PC-3 (cell line): ENCODE results near the gene NFATC2. TPM values are rescaled to one million over a fixed set of nuclear protein-coding genes. Genes with fewer than 3 reads are reported as not detected.

Source experiments
- ATAC-seq: fragments of 200-7000 bp; cut with Tn5 transposase; 2 replicates; pipeline ENCODE4 v1.9.1; 2020; ENCODE audit warnings: mild to moderate bottlenecking, moderate library complexity
- BruUV-seq: library from RNA; stranded (reverse); fragments of 400-500 nt; replicated peaks from 2 replicates; lab custom pipeline; 2021; lab: Mats Ljungman, UMichigan
- CTCF ChIA-PET: fragments of 300-600 bp; sonication (Branson Sonifier 250); formaldehyde crosslinking; loops from one replicate; lab custom pipeline; 2022; ENCODE audit warnings: antibody characterized with exemption; lab: Charles Lee
- POLR2A ChIA-PET: fragments of 300-600 bp; sonication (Branson Sonifier 250); formaldehyde crosslinking; loops from one replicate; lab custom pipeline; 2022; ENCODE audit warnings: antibody characterized with exemption; ENCODE audit not compliant: unreplicated experiment; lab: Charles Lee
- DNase-seq: peaks from one replicate; pipeline ENCODE4 v3.0.0-alpha.2; 2015
- H2AFZ ChIP-seq: fragments of 300-600 bp; sonication (generic); 2 replicates; pipeline ENCODE4 v1.6.0; 2016; ENCODE audit warnings: antibody characterized with exemption, low read length
- H3F3A ChIP-seq: fragments of 300-600 bp; sonication (generic); one replicate; pipeline ENCODE4 v1.6.0; 2017; ENCODE audit warnings: antibody characterized with exemption, low read length, control low read depth, mild to moderate bottlenecking; ENCODE audit not compliant: unreplicated experiment
- H3K27ac ChIP-seq: fragments of 300-600 bp; sonication (generic); 2 replicates; pipeline ENCODE4 v1.5.1; 2016; ENCODE audit warnings: mild to moderate bottlenecking, low read length
- H3K27me3 ChIP-seq: fragments of 300-600 bp; sonication (generic); 2 replicates; pipeline ENCODE4 v1.6.1; 2016; ENCODE audit warnings: low read length, mixed read lengths
- H3K36me3 ChIP-seq: fragments of 300-600 bp; sonication (generic); 2 replicates; pipeline ENCODE4 v1.6.1; 2016; ENCODE audit warnings: low read depth, mixed run types, low read length, mixed read lengths
- H3K4me1 ChIP-seq: fragments of 300-600 bp; sonication (generic); 2 replicates; pipeline ENCODE4 v1.5.1; 2016; ENCODE audit warnings: low read length; ENCODE audit not compliant: insufficient read depth
- H3K4me2 ChIP-seq: fragments of 300-600 bp; sonication (generic); 2 replicates; pipeline ENCODE4 v1.6.0; 2016; ENCODE audit warnings: low read length
- H3K4me3 ChIP-seq: fragments of 300-600 bp; sonication (generic); 2 replicates; pipeline ENCODE4 v1.5.1; 2016; ENCODE audit warnings: mild to moderate bottlenecking, low read length, mixed read lengths
- H3K79me2 ChIP-seq: fragments of 300-600 bp; sonication (generic); 2 replicates; pipeline ENCODE4 v1.6.1; 2017; ENCODE audit warnings: low read length, mixed read lengths
- H3K9ac ChIP-seq: fragments of 300-600 bp; sonication (generic); 2 replicates; pipeline ENCODE4 v1.6.0; 2016; ENCODE audit warnings: mild to moderate bottlenecking, low read length
- H3K9me2 ChIP-seq: fragments of 300-600 bp; sonication (generic); replicated peaks from 2 replicates; pipeline ENCODE4 v1.6.1; 2016; ENCODE audit warnings: mixed run types, low read length, mixed read lengths
- H3K9me3 ChIP-seq: fragments of 300-600 bp; sonication (generic); 2 replicates; pipeline ENCODE4 v1.6.1; 2016; ENCODE audit warnings: low read length, mixed read lengths
- H4K20me1 ChIP-seq: fragments of 300-600 bp; sonication (generic); 2 replicates; pipeline ENCODE4 v1.6.1; 2016; ENCODE audit warnings: low read length, mixed read lengths
- CTCF ChIP-seq: fragments of 300-600 bp; sonication (generic); conservative IDR thresholded peaks from 2 replicates; pipeline ENCODE4 v1.5.1; 2017; ENCODE audit warnings: antibody characterized with exemption, low read depth, mild to moderate bottlenecking, low read length
- EZH2 ChIP-seq: fragments of 300-600 bp; sonication (generic); IDR thresholded peaks from one replicate; pipeline ENCODE4 v1.6.1; 2017; ENCODE audit warnings: antibody characterized with exemption, mild to moderate bottlenecking, low read length; ENCODE audit not compliant: unreplicated experiment
- EZH2phosphoT487 ChIP-seq: fragments of 300-600 bp; sonication (generic); IDR thresholded peaks from 2 replicates; pipeline ENCODE4 v1.6.1; 2018; ENCODE audit warnings: mild to moderate bottlenecking, antibody characterized with exemption, low read length, borderline replicate concordance
- intact Hi-C: fragments of 100-400 bp; cut with micrococcal nuclease; formaldehyde crosslinking; loops from 2 replicates; pipeline ENCODE4 v1.9.0; 2023
- total RNA-seq: library from RNA; depleted of rRNA; stranded (reverse); fragments of >200 nt; gene quantifications from 2 replicates; pipeline ENCODE4 v1.2.3, GENCODE V29; 2014

NFATC2 gene
- total RNA-seq, 1 experiment from 2014 or later = 12.9 TPM

DNA sequence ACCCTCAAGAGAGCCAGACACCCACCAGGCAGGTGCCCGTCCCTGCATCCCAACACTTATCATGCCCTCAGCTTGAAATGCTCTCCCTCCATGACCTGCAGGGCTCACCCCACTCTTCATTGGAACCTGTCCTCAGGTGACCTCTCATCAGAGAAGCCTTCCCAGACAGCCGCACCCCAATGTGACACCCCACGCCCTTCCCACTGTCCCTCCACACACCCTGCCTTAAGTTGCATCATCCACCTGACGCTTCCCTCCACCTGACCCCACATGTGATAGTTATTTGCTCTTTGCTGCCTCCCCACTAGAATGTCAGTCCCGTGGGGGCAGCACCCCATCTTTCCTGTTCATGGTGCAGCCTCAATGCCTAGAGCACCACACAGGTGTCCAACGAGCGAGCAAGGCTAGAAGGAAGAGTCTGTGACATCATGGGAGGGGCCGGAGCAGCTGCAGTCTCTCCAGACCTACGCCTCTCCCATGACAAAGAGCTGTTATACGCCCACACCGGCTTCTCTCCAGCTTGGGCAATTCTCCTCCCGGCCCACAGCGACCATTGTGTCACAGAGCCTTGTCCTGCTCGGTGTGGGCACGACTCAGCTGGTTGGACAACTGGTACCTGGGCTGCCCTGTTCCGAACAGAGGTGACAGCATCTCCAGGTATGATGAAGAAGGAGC, 58.2 kb downstream of the NFATC2 start:
- Histone ChIP-seq H3K27ac (no peak overlapping the region), H3K36me3 (no peaks in the 10 kb centered on the region), H3K79me2 (no peaks in the 10 kb centered on the region), H3F3A (peaks cover 9% of the 10 kb centered on the region), H3K27me3 (no peaks in the 10 kb centered on the region), H3K9ac (no peak overlapping the region), H2AFZ (no peak overlapping the region), H4K20me1 (no peaks in the 10 kb centered on the region), H3K9me2 (no peaks in the 10 kb centered on the region), H3K9me3 (no peaks in the 10 kb centered on the region), H3K4me3 (no peak overlapping the region), H3K4me1 (peaks cover 25% of the 10 kb centered on the region), H3K4me2 (no peak overlapping the region)
- POLR2A ChIA-PET = no interaction called here
- TF ChIP-seq CTCF = no peak
- no peak for TF ChIP-seq EZH2phosphoT487
- TF ChIP-seq EZH2 = no peak
- BruUV-seq = no TSS peak
- DNase-seq = no peak
- CTCF ChIA-PET = no interaction called here
- ATAC-seq = no peak
- intact Hi-C loops = no loop called here

GRCh38 chr20:51482836-51483473, 59.6 kb downstream of the NFATC2 start:
- peaks cover 9% of the 10 kb centered on the region for H3F3A ChIP-seq
- H3K4me1 ChIP-seq = peaks cover 17% of the 10 kb centered on the region
- H3K9me3 ChIP-seq = no peaks in the 10 kb centered on the region
- H3K27me3 ChIP-seq = no peaks in the 10 kb centered on the region
- no peak overlapping the region for H2AFZ ChIP-seq
- POLR2A ChIA-PET = no interaction called here
- no peaks in the 10 kb centered on the region for H3K9me2 ChIP-seq
- no peaks in the 10 kb centered on the region for H3K36me3 ChIP-seq
- no peak overlapping the region for H3K4me2 ChIP-seq
- CTCF ChIA-PET = no interaction called here
- DNase-seq (no peak), ATAC-seq (no peak)
- BruUV-seq = no TSS peak
- no peak overlapping the region for H3K27ac ChIP-seq
- H4K20me1 ChIP-seq = no peaks in the 10 kb centered on the region
- H3K9ac ChIP-seq = no peak overlapping the region
- no peaks in the 10 kb centered on the region for H3K79me2 ChIP-seq
- no peak overlapping the region for H3K4me3 ChIP-seq
- intact Hi-C loops = no loop called here
- TF ChIP-seq EZH2phosphoT487 (no peak), CTCF (no peak), EZH2 (no peak)
